Central memory CD8-positive, alpha-beta T cell (primary cell): Measurements from ENCODE around the gene ANGPTL2.

Experiments
- ATAC-seq: fragments of 150-1000 bp; cut with Tn5 transposase; replicated peaks from 2 replicates; pipeline ENCODE4 v1.10.0; 2022; ENCODE audit warnings: mild to moderate bottlenecking, moderate FRiP score, moderate number of reproducible peaks; ENCODE audit not compliant: poor library complexity, severe bottlenecking; ENCODE audit errors: extremely low read depth
- DNase-seq, 2 donors: peaks; one replicate each; pipeline ENCODE4 v3.0.0; 2021; ENCODE audit warnings: low spot score in 2 of 2
- H3K27ac Mint-ChIP-seq: one replicate; pipeline ENCODE4 v1.8.0; 2022; ENCODE audit warnings: low read depth, mild to moderate bottlenecking, moderate library complexity, mixed read lengths
- H3K27me3 Mint-ChIP-seq: one replicate; pipeline ENCODE4 v1.8.0; 2022; ENCODE audit warnings: mixed read lengths
- H3K36me3 Mint-ChIP-seq: one replicate; pipeline ENCODE4 v1.8.0; 2022; ENCODE audit warnings: mild to moderate bottlenecking, moderate library complexity, mixed read lengths; ENCODE audit not compliant: insufficient read depth
- H3K4me1 Mint-ChIP-seq: one replicate; pipeline ENCODE4 v1.8.0; 2022; ENCODE audit warnings: mixed read lengths
- H3K4me3 Mint-ChIP-seq: one replicate; pipeline ENCODE4 v1.8.0; 2022; ENCODE audit warnings: mild to moderate bottlenecking, moderate library complexity, mixed read lengths
- H3K9me3 Mint-ChIP-seq: one replicate; pipeline ENCODE4 v1.8.0; 2022; ENCODE audit warnings: mixed read lengths

ANGPTL2 gene

GRCh38 chr9:127102788-127103187 is 19.6 kb downstream of the ANGPTL2 start:
- Mint-ChIP-seq H3K4me1 (no peaks in the 10 kb centered on the region), H3K27ac (no peak overlapping the region), H3K4me3 (no peak overlapping the region), H3K36me3 (peaks cover 1% of the 10 kb centered on the region), H3K9me3 (no peaks in the 10 kb centered on the region), H3K27me3 (no peaks in the 10 kb centered on the region)
- DNase-seq (no peak), ATAC-seq (no peak)

- DNase-seq (no peak), ATAC-seq (no peak)
- peaks cover 1% of the 10 kb centered on the region for H3K36me3 Mint-ChIP-seq
- H3K9me3 Mint-ChIP-seq = no peaks in the 10 kb centered on the region
- H3K4me1 Mint-ChIP-seq = no peaks in the 10 kb centered on the region
- H3K27ac Mint-ChIP-seq = no peak overlapping the region
- H3K4me3 Mint-ChIP-seq = no peak overlapping the region
- no peaks in the 10 kb centered on the region for H3K27me3 Mint-ChIP-seq
Observed at GRCh38 chr9:127102176-127102575, 20.3 kb downstream of the ANGPTL2 start.

- DNase-seq (no peak), ATAC-seq (no peak)
- Mint-ChIP-seq H3K9me3 (no peaks in the 10 kb centered on the region), H3K36me3 (no peaks in the 10 kb centered on the region), H3K4me1 (no peaks in the 10 kb centered on the region), H3K27ac (no peak overlapping the region), H3K27me3 (no peaks in the 10 kb centered on the region), H3K4me3 (no peak overlapping the region)
Observed at GRCh38 chr9:127099664-127100063, 22.8 kb downstream of the ANGPTL2 start.

DNA sequence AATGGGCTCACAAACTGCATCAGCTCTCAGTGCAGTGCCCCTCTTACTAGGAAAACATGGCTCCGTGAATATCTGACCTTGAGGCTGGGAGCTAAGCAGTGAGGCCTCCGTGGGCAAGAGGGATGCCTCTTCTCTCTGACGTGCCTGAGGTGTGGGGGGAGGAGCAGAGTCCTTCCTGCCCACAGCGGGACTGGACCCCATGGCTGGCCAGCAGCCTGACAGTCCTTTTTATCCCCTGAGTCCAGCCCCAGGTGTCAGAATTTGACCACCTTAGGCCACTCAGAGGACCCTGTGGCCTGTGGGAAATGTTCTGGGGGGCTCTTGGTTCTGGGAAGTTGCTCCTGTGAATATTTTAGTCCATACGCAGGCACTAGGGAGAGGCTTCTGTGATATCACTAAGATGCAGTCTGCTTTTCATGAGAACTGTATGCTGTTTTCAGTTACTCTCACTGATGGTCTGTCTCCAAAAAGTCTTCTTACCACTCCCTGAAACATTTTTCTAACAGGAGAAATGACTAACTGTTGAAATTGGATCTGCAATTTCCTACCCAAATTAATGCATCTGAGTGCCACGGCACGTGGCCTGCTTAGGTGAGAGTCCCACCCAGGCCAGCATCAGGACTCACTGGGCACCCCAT is 23.4 kb downstream of the ANGPTL2 start:
- H3K27ac Mint-ChIP-seq = no peak overlapping the region
- DNase-seq (no peak), ATAC-seq (no peak)
- H3K36me3 Mint-ChIP-seq = no peaks in the 10 kb centered on the region
- H3K4me1 Mint-ChIP-seq = no peaks in the 10 kb centered on the region
- no peaks in the 10 kb centered on the region for H3K9me3 Mint-ChIP-seq
- no peaks in the 10 kb centered on the region for H3K27me3 Mint-ChIP-seq
- no peak overlapping the region for H3K4me3 Mint-ChIP-seq

DNA sequence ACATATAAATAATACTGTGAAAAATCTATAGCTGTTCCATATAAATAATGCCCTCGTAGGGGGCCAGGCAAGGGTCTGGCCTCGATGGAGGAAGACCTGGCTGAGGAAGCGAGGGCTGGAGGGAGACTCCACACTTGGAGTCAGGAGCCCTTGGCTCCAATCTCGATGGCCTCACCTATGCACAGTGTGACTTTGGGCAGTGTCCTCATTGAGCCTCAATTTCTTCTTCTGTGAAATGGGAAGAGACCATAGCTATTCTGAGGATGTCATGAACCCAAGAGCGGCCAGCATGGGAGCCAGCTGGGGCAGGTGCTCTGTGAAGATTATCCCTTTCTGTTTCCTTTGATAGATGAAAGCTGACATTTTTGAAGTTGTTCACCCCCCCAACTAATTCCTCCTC is 24.8 kb downstream of the ANGPTL2 start:
- H3K27ac Mint-ChIP-seq = no peak overlapping the region

GRCh38 chr9:127096208-127096607 is 26.2 kb downstream of the ANGPTL2 start:
- no peak overlapping the region for H3K4me3 Mint-ChIP-seq

More for the DNA sequence above, 24.8 kb downstream of the ANGPTL2 start:
- H3K36me3 Mint-ChIP-seq = no peaks in the 10 kb centered on the region
- no peaks in the 10 kb centered on the region for H3K27me3 Mint-ChIP-seq
- no peaks in the 10 kb centered on the region for H3K9me3 Mint-ChIP-seq
- H3K4me1 Mint-ChIP-seq = peaks cover under 1% of the 10 kb centered on the region
- ATAC-seq = no peak
- H3K4me3 Mint-ChIP-seq = no peak overlapping the region
- no peak for DNase-seq

GRCh38 chr9:127095411-127095810 is 27.0 kb downstream of the ANGPTL2 start:
- no peak for DNase-seq
- H3K4me3 Mint-ChIP-seq = no peak overlapping the region
- H3K27ac Mint-ChIP-seq = no peak overlapping the region

More at GRCh38 chr9:127096208-127096607, 26.2 kb downstream of the ANGPTL2 start:
- DNase-seq (no peak), ATAC-seq (no peak)
- Mint-ChIP-seq H3K27ac (no peak overlapping the region), H3K27me3 (no peaks in the 10 kb centered on the region), H3K36me3 (no peaks in the 10 kb centered on the region), H3K9me3 (no peaks in the 10 kb centered on the region), H3K4me1 (peaks cover 12% of the 10 kb centered on the region)

DNA sequence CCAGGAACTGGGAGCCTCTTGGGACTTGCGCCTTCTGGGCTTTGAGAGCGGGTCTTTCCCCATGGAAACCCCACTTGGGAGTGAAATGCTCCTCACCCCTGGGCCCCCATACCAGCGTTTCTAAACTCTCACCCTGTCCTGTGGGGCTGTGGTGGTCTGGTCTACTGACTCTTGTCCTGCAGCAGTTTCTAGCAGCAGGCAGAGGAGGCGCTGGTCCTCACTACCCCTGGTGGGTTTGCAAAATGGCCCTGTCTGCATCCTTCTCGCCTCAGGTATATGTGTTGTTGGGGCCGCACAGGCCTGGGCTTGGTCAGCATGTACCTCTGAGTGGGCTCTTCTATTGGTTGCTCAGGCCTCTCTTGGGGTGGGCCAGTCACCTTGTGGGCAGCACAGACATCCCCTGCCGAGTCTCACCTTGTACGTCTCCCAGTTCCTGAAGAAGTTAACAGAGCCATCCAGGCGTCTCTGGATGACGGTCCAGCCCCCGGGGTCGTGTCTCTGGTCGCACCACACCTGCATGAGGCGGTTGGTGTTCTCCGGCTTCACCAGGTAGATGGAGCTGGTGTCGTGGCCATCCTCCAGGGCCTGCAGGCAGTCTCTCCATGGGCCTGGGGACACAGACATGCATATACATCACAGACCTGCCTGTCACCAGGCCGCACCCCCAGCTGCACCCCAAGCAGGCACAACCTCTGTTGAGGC is 29.0 kb downstream of the ANGPTL2 start:
- Mint-ChIP-seq H3K4me1 (peaks cover 12% of the 10 kb centered on the region), H3K27ac (no peak overlapping the region), H3K4me3 (no peak overlapping the region), H3K9me3 (no peaks in the 10 kb centered on the region), H3K36me3 (no peaks in the 10 kb centered on the region), H3K27me3 (no peaks in the 10 kb centered on the region)
- ATAC-seq (no peak), DNase-seq (no peak)

More at GRCh38 chr9:127095411-127095810, 27.0 kb downstream of the ANGPTL2 start:
- Mint-ChIP-seq H3K27me3 (no peaks in the 10 kb centered on the region), H3K36me3 (no peaks in the 10 kb centered on the region), H3K4me1 (peaks cover 12% of the 10 kb centered on the region), H3K9me3 (no peaks in the 10 kb centered on the region)
- ATAC-seq = no peak

DNA sequence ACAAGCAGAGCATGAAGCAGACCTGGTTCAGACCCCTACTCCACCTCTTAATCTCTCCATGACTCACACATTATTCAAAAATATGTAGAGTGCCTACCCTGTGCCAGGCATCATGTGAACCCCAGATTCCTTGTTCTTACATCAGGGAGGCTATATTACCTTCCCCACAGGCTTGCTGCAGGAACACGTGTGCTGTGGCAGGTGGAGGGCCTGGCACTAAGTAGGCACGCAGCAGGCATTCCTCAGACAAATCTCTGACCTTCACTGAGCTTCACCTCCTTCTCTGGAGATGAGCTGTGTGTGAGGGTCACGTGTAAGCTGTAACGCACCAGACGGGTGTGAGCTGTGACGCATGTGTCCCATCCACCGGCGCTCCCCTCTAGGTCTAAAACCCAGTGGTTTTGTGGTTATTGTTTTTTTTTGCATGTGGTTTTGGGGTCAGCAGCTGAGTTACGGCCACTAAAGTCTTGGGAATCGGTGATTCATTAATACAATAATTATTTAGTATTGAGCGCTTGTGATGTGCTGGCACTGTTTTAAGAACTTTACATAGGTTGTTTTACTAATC is 30.3 kb downstream of the ANGPTL2 start:
- no peak overlapping the region for H3K4me3 Mint-ChIP-seq

DNA sequence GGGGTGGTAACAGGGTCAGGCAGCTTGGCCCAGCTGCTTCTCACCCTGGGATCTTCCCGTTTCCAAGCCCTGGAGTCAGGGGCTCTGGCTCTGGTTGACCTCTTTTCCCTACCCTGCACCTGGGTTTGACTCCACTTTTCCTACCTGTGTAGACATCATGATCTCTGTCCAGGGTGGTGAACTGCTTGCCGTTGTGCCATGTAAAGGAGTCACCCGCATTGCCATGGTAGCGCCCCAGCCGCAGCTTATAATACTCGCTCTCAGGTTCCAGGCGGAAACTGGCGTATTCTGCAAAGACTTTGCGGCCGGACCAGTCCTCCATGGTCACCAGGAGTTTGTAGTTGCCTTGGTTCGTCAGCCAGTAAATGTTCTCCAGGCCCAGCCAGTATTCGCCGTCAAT is 30.9 kb downstream of the ANGPTL2 start:
- no peaks in the 10 kb centered on the region for H3K27me3 Mint-ChIP-seq
- ATAC-seq (no peak), DNase-seq (no peak)
- H3K9me3 Mint-ChIP-seq = no peaks in the 10 kb centered on the region
- H3K27ac Mint-ChIP-seq = no peak overlapping the region
- no peak overlapping the region for H3K4me3 Mint-ChIP-seq
- peaks cover 17% of the 10 kb centered on the region for H3K4me1 Mint-ChIP-seq
- H3K36me3 Mint-ChIP-seq = no peaks in the 10 kb centered on the region

More for the DNA sequence above, 30.3 kb downstream of the ANGPTL2 start:
- peaks cover 12% of the 10 kb centered on the region for H3K4me1 Mint-ChIP-seq
- DNase-seq (no peak), ATAC-seq (no peak)
- H3K27ac Mint-ChIP-seq = peak overlapping the region; percentile 33
- no peaks in the 10 kb centered on the region for H3K9me3 Mint-ChIP-seq
- H3K36me3 Mint-ChIP-seq = no peaks in the 10 kb centered on the region
- H3K27me3 Mint-ChIP-seq = no peaks in the 10 kb centered on the region

DNA sequence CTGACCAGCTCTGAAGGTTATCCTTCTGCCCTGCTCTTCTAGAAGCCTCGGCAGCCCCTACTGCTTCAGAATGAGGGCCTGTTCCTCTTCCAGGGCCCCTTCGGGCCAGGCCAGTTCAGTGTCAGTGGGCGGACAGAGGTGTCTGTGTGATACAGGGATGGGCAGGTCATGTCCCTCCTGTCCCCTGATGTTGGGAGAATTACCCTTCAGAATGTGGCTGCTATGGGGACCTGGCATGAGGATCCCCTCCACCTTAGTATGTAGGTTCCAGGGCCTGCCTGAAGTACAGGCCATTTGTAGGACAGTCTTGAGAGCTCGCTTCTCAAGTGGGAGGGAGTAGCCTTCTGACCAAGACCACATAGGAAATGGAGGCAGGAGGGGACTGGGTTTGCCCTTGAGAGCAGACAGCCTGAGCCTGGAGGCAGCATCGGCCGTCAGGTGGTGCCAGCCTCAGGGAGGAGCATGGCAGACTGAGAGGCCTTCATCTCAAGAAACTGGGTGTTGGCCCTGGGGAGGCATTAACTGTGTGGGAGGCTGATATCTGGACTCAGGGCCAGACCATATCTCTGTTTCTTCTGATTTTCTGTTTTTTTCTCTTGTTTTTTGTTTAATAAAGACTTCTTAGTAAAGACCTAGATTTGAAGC is 32.0 kb downstream of the ANGPTL2 start:
- Mint-ChIP-seq H3K27ac (no peak overlapping the region), H3K36me3 (no peaks in the 10 kb centered on the region), H3K9me3 (no peaks in the 10 kb centered on the region), H3K27me3 (no peaks in the 10 kb centered on the region), H3K4me1 (peaks cover 18% of the 10 kb centered on the region), H3K4me3 (no peak overlapping the region)
- DNase-seq (no peak), ATAC-seq (no peak)

DNA sequence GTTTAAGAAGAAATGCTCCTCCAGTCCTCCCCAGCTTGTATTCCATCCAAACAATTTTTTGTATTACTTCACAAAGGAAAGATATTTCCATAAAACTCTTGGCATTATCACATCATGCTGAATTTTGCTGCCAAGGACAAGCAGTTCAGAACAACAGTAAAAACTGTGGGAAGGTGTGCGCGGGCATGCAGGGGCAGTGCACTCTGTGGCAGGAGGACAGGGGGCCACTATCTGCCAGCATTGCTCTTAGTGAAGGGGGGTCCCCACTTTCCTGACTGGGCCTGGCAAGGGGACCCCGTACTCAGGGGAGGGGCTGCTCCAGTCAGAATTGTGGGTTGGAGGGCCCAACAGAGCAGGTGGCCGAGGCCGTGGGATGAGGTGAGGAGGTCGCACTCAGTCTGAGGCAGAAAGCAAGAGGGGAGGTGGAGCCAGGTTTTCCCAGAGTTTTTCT is 32.8 kb downstream of the ANGPTL2 start:
- peaks cover 18% of the 10 kb centered on the region for H3K4me1 Mint-ChIP-seq
- H3K4me3 Mint-ChIP-seq = no peak overlapping the region

More for the DNA sequence above, 32.8 kb downstream of the ANGPTL2 start:
- Mint-ChIP-seq H3K9me3 (no peaks in the 10 kb centered on the region), H3K36me3 (no peaks in the 10 kb centered on the region), H3K27ac (no peak overlapping the region), H3K27me3 (no peaks in the 10 kb centered on the region)
- DNase-seq = no peak
- no peak for ATAC-seq
